Measurements from ENCODE around the gene PHACTR1. TPM values are rescaled to one million over a fixed set of nuclear protein-coding genes. Genes with fewer than 3 reads are reported as not detected.

Gene PHACTR1
- total RNA-seq, 4 donors from 2014 or later: 2.0 to 8.3 (median 4.5) TPM

GRCh38 chr6:13248053-13248452 is 531.5 kb downstream of the PHACTR1 start:
- Histone ChIP-seq H3K4me1 (no peaks in the 10 kb centered on the region), H3K36me3 (no peaks in the 10 kb centered on the region), H3K27me3 (no peaks in the 10 kb centered on the region), H3K9me3 (no peaks in the 10 kb centered on the region), H3K4me3 (no peak overlapping the region), H3K27ac (no peak overlapping the region)
- intact Hi-C loops (cut with DNase I; ENCODE audit: low total_unique reads): no loop called here
- DNase-seq: no peak
- TF ChIP-seq, protein P1, sequence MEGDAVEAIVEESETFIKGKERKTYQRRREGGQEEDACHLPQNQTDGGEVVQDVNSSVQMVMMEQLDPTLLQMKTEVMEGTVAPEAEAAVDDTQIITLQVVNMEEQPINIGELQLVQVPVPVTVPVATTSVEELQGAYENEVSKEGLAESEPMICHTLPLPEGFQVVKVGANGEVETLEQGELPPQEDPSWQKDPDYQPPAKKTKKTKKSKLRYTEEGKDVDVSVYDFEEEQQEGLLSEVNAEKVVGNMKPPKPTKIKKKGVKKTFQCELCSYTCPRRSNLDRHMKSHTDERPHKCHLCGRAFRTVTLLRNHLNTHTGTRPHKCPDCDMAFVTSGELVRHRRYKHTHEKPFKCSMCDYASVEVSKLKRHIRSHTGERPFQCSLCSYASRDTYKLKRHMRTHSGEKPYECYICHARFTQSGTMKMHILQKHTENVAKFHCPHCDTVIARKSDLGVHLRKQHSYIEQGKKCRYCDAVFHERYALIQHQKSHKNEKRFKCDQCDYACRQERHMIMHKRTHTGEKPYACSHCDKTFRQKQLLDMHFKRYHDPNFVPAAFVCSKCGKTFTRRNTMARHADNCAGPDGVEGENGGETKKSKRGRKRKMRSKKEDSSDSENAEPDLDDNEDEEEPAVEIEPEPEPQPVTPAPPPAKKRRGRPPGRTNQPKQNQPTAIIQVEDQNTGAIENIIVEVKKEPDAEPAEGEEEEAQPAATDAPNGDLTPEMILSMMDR (IDR thresholded peaks at IDR 0.05): no peak

GRCh38 chr6:13248584-13248985 is 532.0 kb downstream of the PHACTR1 start:
- Histone ChIP-seq H3K27ac (no peak overlapping the region), H3K36me3 (no peaks in the 10 kb centered on the region), H3K27me3 (no peaks in the 10 kb centered on the region), H3K4me3 (no peak overlapping the region), H3K9me3 (no peaks in the 10 kb centered on the region), H3K4me1 (no peaks in the 10 kb centered on the region)
- no peak for DNase-seq
- intact Hi-C loops (cut with DNase I; ENCODE audit: low total_unique reads): no loop called here
- TF ChIP-seq, protein P1 (IDR thresholded peaks at IDR 0.05): no peak
- TF ChIP-seq POLR2A (IDR thresholded peaks at IDR 0.05): no peak

DNA sequence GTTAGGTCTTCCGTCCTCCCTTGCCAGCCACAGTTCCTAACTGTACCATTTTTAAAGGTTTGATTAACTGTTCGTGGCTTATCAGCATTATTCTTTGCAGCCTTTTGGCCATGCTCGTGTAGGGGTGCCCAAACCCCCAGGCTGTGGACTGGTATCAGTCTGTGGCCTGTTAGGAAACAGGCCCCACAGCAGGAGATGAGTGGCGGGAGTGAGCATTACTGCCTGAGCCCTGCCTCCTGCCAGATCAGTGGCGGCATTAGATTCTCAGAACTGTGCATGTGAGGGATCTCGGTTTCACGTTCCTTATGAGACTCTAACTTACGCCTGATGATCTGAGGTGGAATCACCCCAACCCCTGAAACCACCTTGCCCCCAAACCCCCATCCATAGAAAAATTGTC is 532.4 kb downstream of the PHACTR1 start:
- H3K27ac ChIP-seq: no peak overlapping the region
- H3K27me3 ChIP-seq: no peaks in the 10 kb centered on the region
- no peak overlapping the region for H3K4me3 ChIP-seq
- TF ChIP-seq, protein P1 (IDR thresholded peaks at IDR 0.05): no peak
- TF ChIP-seq POLR2A (IDR thresholded peaks at IDR 0.05): no peak
- intact Hi-C loops (cut with DNase I; ENCODE audit: low total_unique reads): no loop called here
- DNase-seq: no peak
- H3K36me3 ChIP-seq: no peaks in the 10 kb centered on the region
- no peaks in the 10 kb centered on the region for H3K4me1 ChIP-seq
- H3K9me3 ChIP-seq: no peaks in the 10 kb centered on the region

DNA sequence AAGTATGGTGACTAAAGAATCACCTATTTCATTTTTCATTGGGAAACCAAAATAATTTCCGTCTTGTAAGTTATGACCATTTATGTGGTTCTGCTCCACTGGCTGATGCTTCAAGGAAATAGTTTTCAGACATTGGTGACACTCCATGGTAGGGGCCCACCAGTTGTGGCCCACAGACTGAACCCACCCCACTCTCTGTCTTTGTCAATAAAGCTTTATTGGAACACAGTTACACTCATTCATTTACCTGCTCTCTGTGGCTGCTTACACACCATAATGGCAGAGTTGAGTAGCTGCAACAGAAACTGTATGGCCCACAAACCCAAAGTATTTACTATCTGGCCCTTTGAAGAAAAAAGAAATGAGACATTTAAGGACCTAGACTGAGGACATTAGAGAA is 533.2 kb downstream of the PHACTR1 start:
- intact Hi-C loops (cut with DNase I; ENCODE audit: low total_unique reads): no loop called here
- no peak for DNase-seq

GRCh38 chr6:13250703-13251102 is 534.1 kb downstream of the PHACTR1 start:
- H3K36me3 ChIP-seq: no peaks in the 10 kb centered on the region
- H3K27ac ChIP-seq: no peak overlapping the region
- TF ChIP-seq, protein P1 (IDR thresholded peaks at IDR 0.05): no peak
- TF ChIP-seq POLR2A (IDR thresholded peaks at IDR 0.05): no peak
- intact Hi-C loops (cut with DNase I; ENCODE audit: low total_unique reads): no loop called here
- no peaks in the 10 kb centered on the region for H3K27me3 ChIP-seq
- H3K9me3 ChIP-seq: no peaks in the 10 kb centered on the region
- H3K4me3 ChIP-seq: no peak overlapping the region
- DNase-seq: no peak
- no peaks in the 10 kb centered on the region for H3K4me1 ChIP-seq

More for the DNA sequence above, 533.2 kb downstream of the PHACTR1 start:
- Histone ChIP-seq H3K27me3 (no peaks in the 10 kb centered on the region), H3K27ac (no peak overlapping the region), H3K9me3 (no peaks in the 10 kb centered on the region), H3K4me3 (no peak overlapping the region), H3K4me1 (no peaks in the 10 kb centered on the region), H3K36me3 (no peaks in the 10 kb centered on the region)
- no peak for TF ChIP-seq POLR2A (IDR thresholded peaks at IDR 0.05)
- TF ChIP-seq, protein P1 (IDR thresholded peaks at IDR 0.05): no peak
